H7 (cell line): ENCODE measurements around the gene BBC3. TPM values are rescaled to one million over a fixed set of nuclear protein-coding genes. Genes with fewer than 3 reads are reported as not detected.

Experiments used
- DNase-seq: peaks from one replicate; pipeline ENCODE4 v3.0.0; 2012
- H3K27me3 ChIP-seq: 2 replicates; pipeline ENCODE4 v1.6.0; 2011; ENCODE audit warnings: mild to moderate bottlenecking, low read length; ENCODE audit not compliant: control insufficient read depth, insufficient read depth
- H3K36me3 ChIP-seq: replicated peaks from 2 replicates; pipeline ENCODE4 v1.5.1; 2011; ENCODE audit warnings: low read length; ENCODE audit not compliant: control insufficient read depth, insufficient read depth
- H3K4me3 ChIP-seq: 2 replicates; pipeline ENCODE4 v1.5.1; 2011; ENCODE audit warnings: low read depth, mild to moderate bottlenecking, control low read depth, low read length, moderate library complexity; ENCODE audit not compliant: insufficient read depth
- total RNA-seq: library from RNA; depleted of rRNA; stranded (reverse); fragments of >200 nt; shearing (Covaris generic); gene quantifications from 2 replicates; pipeline ENCODE4 v1.2.3, GENCODE V29; 2014

The BBC3 gene
- total RNA-seq, 1 experiment from 2014 or later = 13.4 TPM

GRCh38 chr19:47209319-47210179 is 21.4 kb downstream of the BBC3 start:
- Histone ChIP-seq H3K27me3 (no peaks in the 10 kb centered on the region), H3K36me3 (peaks cover 32% of the 10 kb centered on the region), H3K4me3 (no peak overlapping the region)
- no peak for DNase-seq

- peaks cover 43% of the 10 kb centered on the region for H3K36me3 ChIP-seq
These were observed 27.7 kb downstream of the BBC3 start for GRCh38 chr19:47203254-47203653.

GRCh38 chr19:47200530-47200929 is 30.5 kb downstream of the BBC3 start:
- DNase-seq = no peak
- H3K27me3 ChIP-seq = no peaks in the 10 kb centered on the region
- H3K36me3 ChIP-seq = peaks cover 39% of the 10 kb centered on the region
- H3K4me3 ChIP-seq = no peak overlapping the region

More at GRCh38 chr19:47203254-47203653, 27.7 kb downstream of the BBC3 start:
- H3K27me3 ChIP-seq = no peaks in the 10 kb centered on the region
- no peak overlapping the region for H3K4me3 ChIP-seq
- no peak for DNase-seq

- peaks cover 20% of the 10 kb centered on the region for H3K36me3 ChIP-seq
- DNase-seq = no peak
- H3K4me3 ChIP-seq = no peak overlapping the region
- H3K27me3 ChIP-seq = no peaks in the 10 kb centered on the region
These were observed 33.9 kb downstream of the BBC3 start for GRCh38 chr19:47197141-47197540.

GRCh38 chr19:47195434-47195833 is 35.6 kb downstream of the BBC3 start:
- H3K27me3 ChIP-seq = no peaks in the 10 kb centered on the region
- peaks cover 24% of the 10 kb centered on the region for H3K36me3 ChIP-seq
- no peak for DNase-seq
- no peak overlapping the region for H3K4me3 ChIP-seq

- Histone ChIP-seq H3K27me3 (no peaks in the 10 kb centered on the region), H3K4me3 (no peak overlapping the region), H3K36me3 (peaks cover 18% of the 10 kb centered on the region)
- DNase-seq = no peak
These were observed 40.8 kb downstream of the BBC3 start for GRCh38 chr19:47190167-47190727.

GRCh38 chr19:47188507-47189033 is 42.4 kb downstream of the BBC3 start:
- peaks cover 18% of the 10 kb centered on the region for H3K36me3 ChIP-seq
- no peak for DNase-seq
- no peaks in the 10 kb centered on the region for H3K27me3 ChIP-seq
- no peak overlapping the region for H3K4me3 ChIP-seq

- H3K4me3 ChIP-seq = no peak overlapping the region
- no peaks in the 10 kb centered on the region for H3K27me3 ChIP-seq
- peaks cover 22% of the 10 kb centered on the region for H3K36me3 ChIP-seq
- no peak for DNase-seq
These were observed 43.2 kb downstream of the BBC3 start for GRCh38 chr19:47187797-47188196.

- no peaks in the 10 kb centered on the region for H3K27me3 ChIP-seq
- no peak overlapping the region for H3K4me3 ChIP-seq
- H3K36me3 ChIP-seq = peaks cover 24% of the 10 kb centered on the region
- DNase-seq = no peak
These were observed 43.7 kb downstream of the BBC3 start for GRCh38 chr19:47187335-47187655.

- H3K27me3 ChIP-seq = no peaks in the 10 kb centered on the region
- H3K36me3 ChIP-seq = peaks cover 29% of the 10 kb centered on the region
- DNase-seq = no peak
- H3K4me3 ChIP-seq = no peak overlapping the region
These were observed 44.3 kb downstream of the BBC3 start for GRCh38 chr19:47186446-47187334.

- Histone ChIP-seq H3K27me3 (no peaks in the 10 kb centered on the region), H3K36me3 (peaks cover 26% of the 10 kb centered on the region), H3K4me3 (no peak overlapping the region)
- DNase-seq = no peak
These were observed 47.4 kb downstream of the BBC3 start for GRCh38 chr19:47183601-47184000.

GRCh38 chr19:47179653-47180310 is 51.2 kb downstream of the BBC3 start:
- no peak for DNase-seq
- Histone ChIP-seq H3K36me3 (peaks cover 35% of the 10 kb centered on the region), H3K4me3 (no peak overlapping the region)

GRCh38 chr19:47176627-47177090 is 54.3 kb downstream of the BBC3 start:
- peaks cover 35% of the 10 kb centered on the region for H3K36me3 ChIP-seq
- H3K4me3 ChIP-seq = no peak overlapping the region
- H3K27me3 ChIP-seq = no peaks in the 10 kb centered on the region
- no peak for DNase-seq

More at GRCh38 chr19:47179653-47180310, 51.2 kb downstream of the BBC3 start:
- H3K27me3 ChIP-seq = no peaks in the 10 kb centered on the region

GRCh38 chr19:47176071-47176626 is 54.9 kb downstream of the BBC3 start:
- Histone ChIP-seq H3K36me3 (peaks cover 35% of the 10 kb centered on the region), H3K4me3 (no peak overlapping the region), H3K27me3 (no peaks in the 10 kb centered on the region)
- no peak for DNase-seq
